GM21717 (cell line): ENCODE measurements around the gene ADAMTS6.

Source experiments
- ATAC-seq: cut with Tn5 transposase; IDR thresholded peaks from one replicate; pipeline ENCODE4 v1.9.1; 2021; ENCODE audit warnings: mild to moderate bottlenecking, moderate library complexity; ENCODE audit not compliant: unreplicated experiment

Gene ADAMTS6

GRCh38 chr5:65474130-65474711 is 7.5 kb downstream of the ADAMTS6 start:
- ATAC-seq = no peak

- ATAC-seq = no peak
Observed at GRCh38 chr5:65468633-65469032, 13.1 kb downstream of the ADAMTS6 start.

- ATAC-seq = no peak
Observed at GRCh38 chr5:65462139-65462705, 19.5 kb downstream of the ADAMTS6 start.

GRCh38 chr5:65461490-65461889 is 20.2 kb downstream of the ADAMTS6 start:
- no peak for ATAC-seq

- ATAC-seq = no peak
Observed at GRCh38 chr5:65459995-65460394, 21.7 kb downstream of the ADAMTS6 start.

GRCh38 chr5:65455064-65455463 is 26.7 kb downstream of the ADAMTS6 start:
- no peak for ATAC-seq

GRCh38 chr5:65451436-65451835 is 30.3 kb downstream of the ADAMTS6 start:
- ATAC-seq = no peak

- ATAC-seq = no peak
Observed at GRCh38 chr5:65446682-65447081, 35.0 kb downstream of the ADAMTS6 start.

- no peak for ATAC-seq
Observed at GRCh38 chr5:65441800-65442199, 39.9 kb downstream of the ADAMTS6 start.

GRCh38 chr5:65440456-65440855 is 41.3 kb downstream of the ADAMTS6 start:
- no peak for ATAC-seq

- no peak for ATAC-seq
Observed at GRCh38 chr5:65434122-65434521, 47.6 kb downstream of the ADAMTS6 start.

GRCh38 chr5:65426656-65427055 is 55.1 kb downstream of the ADAMTS6 start:
- ATAC-seq = no peak

- ATAC-seq = no peak
Observed at GRCh38 chr5:65423623-65424022, 58.1 kb downstream of the ADAMTS6 start.

- no peak for ATAC-seq
Observed at GRCh38 chr5:65418661-65419060, 63.1 kb downstream of the ADAMTS6 start.

GRCh38 chr5:65413822-65414221 is 67.9 kb downstream of the ADAMTS6 start:
- no peak for ATAC-seq

- ATAC-seq = no peak
Observed at GRCh38 chr5:65412842-65413241, 68.9 kb downstream of the ADAMTS6 start.

GRCh38 chr5:65411356-65411755 is 70.4 kb downstream of the ADAMTS6 start:
- ATAC-seq = no peak

GRCh38 chr5:65395526-65396155 is 86.1 kb downstream of the ADAMTS6 start:
- ATAC-seq = no peak

- ATAC-seq = no peak
Observed at GRCh38 chr5:65394087-65394486, 87.6 kb downstream of the ADAMTS6 start.

GRCh38 chr5:65391591-65391990 is 90.1 kb downstream of the ADAMTS6 start:
- ATAC-seq = no peak

- no peak for ATAC-seq
Observed at GRCh38 chr5:65390208-65390607, 91.5 kb downstream of the ADAMTS6 start.

GRCh38 chr5:65383859-65384258 is 97.9 kb downstream of the ADAMTS6 start:
- ATAC-seq = no peak

GRCh38 chr5:65382582-65382981 is 99.1 kb downstream of the ADAMTS6 start:
- ATAC-seq = no peak
